ENCODE measurements around the gene PTGFRN.

The PTGFRN gene

GRCh38 chr1:116944613-116945012 lies 34.9 kb downstream of the PTGFRN start:
- DNase-seq = no peak

DNA sequence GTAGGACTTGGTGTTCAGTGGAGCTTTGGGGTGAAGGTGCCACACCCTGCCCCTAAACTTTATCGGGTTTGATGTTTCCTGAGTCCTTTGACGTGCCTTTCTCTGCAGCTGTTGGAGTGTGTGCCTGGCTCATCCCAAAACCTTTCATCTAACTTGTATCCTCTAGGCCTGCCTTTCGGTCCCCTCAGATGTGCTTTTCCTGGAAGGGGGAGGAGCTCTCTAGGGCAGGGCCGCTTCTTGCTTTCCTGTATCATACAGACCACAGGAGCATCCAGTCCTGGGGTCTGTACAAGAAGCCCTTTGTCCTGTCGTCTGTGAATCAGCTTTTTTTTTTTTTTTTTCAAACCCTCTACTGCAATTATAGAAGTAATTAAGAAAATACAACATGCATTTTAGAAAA lies 35.7 kb downstream of the PTGFRN start:
- no peak for DNase-seq

GRCh38 chr1:116945996-116946395 lies 36.3 kb downstream of the PTGFRN start:
- DNase-seq = no peak

- DNase-seq = no peak
These were observed 37.6 kb downstream of the PTGFRN start for GRCh38 chr1:116947092-116947860.

DNA sequence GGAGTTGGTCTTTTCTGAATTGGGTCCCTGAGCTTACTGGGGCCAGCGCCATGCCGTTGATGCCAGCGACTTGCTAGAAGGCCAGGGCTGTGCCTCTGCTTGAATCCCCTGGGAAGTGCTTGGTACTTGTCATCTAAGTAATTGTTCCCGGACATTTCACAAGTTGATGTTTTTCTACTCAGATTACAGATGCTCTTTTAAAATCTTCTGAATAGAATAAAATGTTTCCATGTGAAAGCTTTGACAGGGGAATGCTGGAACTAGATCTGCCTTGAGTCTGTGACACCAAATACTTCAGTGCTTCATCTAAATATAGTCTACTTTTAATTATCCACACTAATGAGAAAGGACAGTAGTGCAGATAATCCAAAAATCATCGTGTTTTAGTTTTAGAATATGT lies 38.3 kb downstream of the PTGFRN start:
- DNase-seq = no peak

DNA sequence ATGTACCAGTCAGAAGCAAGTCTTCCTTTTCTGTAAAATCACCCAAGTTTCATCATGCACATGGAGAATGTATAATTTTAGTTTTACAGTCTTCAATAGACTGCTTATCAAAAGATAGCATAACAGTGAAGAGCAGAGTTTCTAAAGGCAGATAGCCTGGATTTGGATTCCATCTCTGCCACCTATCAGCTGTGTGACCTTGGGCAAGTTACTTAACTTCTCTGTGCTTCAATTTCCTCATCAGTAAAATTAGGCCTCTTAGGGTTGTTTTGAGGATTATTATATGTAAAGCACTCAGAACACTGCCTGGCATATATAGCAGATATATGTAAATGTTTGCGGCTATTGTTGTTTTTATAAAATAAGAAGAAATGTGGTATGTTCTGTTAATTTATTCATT lies 38.9 kb downstream of the PTGFRN start:
- DNase-seq = no peak

DNA sequence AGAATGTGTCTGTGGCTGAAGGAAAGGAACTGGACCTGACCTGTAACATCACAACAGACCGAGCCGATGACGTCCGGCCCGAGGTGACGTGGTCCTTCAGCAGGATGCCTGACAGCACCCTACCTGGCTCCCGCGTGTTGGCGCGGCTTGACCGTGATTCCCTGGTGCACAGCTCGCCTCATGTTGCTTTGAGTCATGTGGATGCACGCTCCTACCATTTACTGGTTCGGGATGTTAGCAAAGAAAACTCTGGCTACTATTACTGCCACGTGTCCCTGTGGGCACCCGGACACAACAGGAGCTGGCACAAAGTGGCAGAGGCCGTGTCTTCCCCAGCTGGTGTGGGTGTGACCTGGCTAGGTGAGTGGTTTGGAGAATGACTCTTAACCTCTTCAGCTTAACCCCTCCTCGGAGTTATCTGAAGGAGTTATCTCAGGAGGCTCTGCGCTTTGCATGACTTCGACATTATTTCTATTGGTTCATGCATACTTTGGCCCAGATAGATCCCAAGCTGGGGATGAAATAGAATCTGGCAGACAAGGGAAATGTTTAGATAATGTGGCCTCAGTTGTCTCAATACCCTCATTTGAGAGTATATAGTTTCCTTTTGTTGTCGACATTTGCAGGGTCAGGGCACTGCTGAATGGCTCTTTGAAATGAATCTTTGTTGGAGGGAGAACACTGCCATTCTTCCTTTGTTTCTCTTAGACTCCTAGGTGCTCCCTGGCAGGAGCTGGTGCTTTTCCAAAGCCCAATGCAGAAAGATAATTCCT lies 39.7 kb downstream of the PTGFRN start:
- no peak for DNase-seq

DNA sequence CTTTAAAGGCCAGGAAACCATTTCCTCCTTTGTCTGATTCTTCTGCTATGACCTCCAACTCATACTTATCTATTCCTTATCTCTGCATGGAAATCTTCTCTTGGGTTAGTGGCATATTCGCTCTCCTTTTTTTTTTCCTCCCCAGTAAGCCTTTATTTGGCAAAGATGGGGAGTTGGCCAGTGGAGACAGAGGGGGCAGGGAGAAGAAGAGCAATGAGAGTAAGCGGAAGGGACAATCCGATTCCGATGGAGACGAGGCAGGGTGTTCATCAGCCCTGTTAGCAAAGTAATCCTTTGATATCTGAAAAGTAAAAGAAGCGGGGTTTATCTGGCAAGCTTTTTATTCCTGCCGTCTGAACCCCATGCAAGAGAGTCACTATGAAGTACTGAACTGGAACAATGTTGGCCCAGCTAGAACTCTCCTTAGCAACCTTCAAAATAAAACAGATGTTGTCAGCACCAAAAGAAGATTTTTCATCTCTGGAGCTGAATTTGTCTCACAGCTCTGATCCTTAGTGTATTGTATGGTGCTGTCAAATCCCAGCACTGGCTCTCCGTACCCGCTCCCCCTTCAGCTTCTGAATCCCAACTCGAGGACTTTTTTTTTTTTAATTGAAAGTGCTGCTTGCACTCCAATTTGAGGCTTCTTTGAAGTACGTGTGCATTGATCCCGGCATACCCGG lies 40.9 kb downstream of the PTGFRN start:
- no peak for DNase-seq

DNA sequence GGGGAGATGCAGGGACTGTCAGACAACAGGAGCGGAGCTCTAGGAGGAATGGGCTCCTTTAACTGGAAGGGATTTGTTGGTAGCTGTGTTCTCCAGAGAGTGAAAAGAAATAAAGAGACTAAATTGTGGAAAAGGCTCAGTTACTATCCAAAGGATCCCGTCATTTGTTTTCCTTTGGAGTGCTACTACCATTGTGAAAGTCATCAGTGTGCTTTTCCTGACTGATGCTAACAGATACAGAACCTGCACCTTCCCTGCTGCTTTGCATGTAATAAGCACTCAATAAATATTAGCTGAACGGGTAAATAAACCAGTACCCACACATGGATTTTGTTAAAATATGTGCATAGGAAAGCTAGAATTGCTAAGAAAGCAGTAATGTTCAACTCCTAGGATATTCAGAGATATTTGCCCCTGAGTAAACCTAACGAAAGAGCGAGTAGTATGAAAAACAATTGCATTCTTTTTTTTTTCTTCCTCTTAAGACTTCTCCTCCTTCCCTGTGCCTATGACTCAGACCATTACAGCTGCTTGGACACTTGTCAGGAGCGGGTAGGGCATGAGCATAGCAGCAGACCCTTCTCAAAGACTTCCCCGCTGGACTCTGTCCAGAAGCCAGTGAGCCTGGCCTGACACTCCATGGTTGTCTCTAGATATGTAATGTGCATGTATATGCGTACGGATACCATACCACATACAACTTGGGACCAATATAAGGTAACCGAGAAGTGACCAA lies 41.7 kb downstream of the PTGFRN start:
- DNase-seq = no peak

DNA sequence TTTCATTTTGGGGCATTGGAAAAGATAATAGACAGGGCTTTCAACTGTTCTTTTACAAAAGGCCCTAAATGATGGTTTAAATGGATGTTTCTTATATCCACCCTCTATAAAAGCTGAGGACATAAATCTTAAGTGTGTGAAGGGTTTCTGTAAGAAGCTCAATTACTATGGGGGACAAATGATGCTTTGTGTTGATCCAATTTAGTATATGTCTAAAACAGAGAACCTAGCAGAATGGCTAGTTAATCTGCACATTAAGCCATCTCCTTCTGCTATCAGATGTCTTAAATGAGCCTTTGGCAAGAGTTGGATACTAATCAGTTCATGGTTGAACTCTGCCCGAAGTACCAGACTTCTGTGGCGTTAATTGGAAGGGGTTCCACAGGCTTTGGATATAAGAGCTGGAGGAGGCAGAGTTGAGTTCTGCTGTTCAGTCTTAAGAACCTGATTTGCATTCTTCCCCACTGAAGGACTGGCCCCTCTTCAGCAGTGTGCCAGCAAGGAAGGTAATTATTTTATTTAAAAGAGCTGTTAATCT lies 43.1 kb downstream of the PTGFRN start:
- DNase-seq = no peak

DNA sequence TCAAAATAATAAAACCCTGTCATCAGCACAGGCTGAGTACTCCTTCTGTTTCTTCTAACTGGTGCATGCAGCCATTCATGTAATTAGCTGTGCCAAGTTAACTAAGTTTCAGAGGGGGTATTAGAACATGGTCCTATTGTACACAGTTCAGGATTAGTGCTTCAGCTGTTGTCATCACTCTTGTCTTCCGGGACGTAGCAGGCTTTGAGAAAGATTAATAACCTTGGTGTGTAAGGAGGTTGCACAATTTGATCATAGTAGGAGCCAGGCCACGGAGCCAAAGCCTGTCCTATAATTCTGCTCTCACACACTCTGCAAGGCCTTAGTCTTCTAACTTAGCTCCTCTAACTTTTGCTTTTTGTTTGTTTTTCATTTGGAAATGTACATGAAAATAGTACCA lies 44.7 kb downstream of the PTGFRN start:
- DNase-seq = no peak

GRCh38 chr1:116956378-116956777 lies 46.7 kb downstream of the PTGFRN start:
- no peak for DNase-seq

GRCh38 chr1:116957646-116958045 lies 47.9 kb downstream of the PTGFRN start:
- DNase-seq = no peak

- no peak for DNase-seq
These were observed 48.4 kb downstream of the PTGFRN start for GRCh38 chr1:116958110-116958509.

DNA sequence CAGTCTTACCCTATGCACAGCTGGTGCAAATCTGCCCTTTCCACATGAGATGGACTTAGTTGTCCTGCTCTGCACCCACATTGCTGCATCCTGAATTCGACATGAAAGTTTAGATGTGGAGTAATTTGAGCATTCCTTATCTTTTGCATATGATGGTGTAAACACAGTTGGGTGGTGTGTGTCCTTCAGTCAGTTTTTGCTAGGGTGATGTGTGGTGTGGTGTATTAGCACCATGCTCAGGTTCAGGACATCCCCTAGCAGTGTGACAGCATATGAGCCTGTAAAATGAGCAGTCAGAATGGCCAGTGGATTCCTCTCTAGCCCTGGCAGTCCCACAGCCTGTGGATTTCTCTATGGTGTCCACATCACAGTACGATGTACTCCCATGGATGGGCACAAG lies 49.3 kb downstream of the PTGFRN start:
- DNase-seq = no peak

DNA sequence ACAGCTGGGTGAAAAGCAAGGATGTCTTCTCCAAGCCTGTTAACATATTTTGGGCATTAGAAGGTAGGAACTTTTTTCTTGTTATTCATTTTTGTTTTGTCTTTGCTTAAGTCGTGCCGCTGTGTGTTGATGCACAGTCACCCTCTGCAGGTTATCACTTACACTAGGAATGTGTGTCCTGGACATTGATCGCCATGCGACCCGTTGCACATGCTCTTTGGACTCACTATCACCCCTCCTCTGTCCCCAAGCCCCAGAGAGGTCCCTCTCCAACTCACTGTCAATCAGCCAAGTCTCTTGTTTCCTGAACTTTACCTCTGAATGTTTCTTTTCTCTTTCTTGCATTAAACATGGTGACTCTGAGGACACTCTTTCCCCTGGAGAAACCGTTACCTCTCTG lies 51.9 kb downstream of the PTGFRN start:
- DNase-seq = no peak

DNA sequence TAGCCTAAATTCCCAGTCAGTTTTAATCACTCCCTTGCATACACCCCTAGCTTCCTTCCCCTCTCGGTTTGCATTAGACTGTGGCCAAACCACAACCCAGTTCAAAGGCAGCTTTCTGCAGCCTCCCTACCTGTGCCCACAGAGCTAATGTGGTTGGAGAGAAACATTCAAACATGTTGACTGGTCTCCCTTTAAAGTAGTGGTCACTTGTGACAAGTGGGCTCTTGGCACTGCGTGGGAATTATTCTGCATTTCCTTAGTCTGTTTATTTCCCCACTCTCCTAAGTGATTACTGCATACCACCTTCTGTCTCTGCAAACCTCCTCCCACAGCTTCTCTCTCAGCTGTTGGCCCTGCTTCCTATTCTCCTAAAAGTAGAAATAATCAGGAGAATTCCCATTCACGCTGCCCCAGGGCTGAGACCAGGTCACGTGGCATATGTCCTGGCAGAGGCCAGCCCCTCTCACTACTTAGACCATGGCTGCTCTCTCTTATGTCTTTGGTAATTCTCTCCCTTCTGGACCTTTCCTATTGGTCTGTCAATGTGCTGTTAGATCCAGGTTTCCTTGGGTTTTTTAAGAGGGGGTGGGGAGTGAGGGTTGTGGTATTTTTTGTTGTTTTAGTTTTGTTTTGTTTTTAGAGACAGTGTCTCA lies 53.4 kb downstream of the PTGFRN start:
- no peak for DNase-seq

DNA sequence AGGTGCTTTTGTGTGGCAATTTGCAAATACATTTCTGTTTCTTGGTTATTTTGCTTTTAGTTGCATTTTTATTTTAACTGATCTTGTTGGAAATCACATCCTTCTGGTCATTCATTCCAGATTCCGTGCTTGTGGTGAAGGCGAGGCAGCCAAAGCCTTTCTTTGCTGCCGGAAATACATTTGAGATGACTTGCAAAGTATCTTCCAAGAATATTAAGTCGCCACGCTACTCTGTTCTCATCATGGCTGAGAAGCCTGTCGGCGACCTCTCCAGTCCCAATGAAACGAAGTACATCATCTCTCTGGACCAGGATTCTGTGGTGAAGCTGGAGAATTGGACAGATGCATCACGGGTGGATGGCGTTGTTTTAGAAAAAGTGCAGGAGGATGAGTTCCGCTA lies 57.1 kb downstream of the PTGFRN start:
- DNase-seq = no peak

GRCh38 chr1:116968724-116969123 lies 59.0 kb downstream of the PTGFRN start:
- no peak for DNase-seq

DNA sequence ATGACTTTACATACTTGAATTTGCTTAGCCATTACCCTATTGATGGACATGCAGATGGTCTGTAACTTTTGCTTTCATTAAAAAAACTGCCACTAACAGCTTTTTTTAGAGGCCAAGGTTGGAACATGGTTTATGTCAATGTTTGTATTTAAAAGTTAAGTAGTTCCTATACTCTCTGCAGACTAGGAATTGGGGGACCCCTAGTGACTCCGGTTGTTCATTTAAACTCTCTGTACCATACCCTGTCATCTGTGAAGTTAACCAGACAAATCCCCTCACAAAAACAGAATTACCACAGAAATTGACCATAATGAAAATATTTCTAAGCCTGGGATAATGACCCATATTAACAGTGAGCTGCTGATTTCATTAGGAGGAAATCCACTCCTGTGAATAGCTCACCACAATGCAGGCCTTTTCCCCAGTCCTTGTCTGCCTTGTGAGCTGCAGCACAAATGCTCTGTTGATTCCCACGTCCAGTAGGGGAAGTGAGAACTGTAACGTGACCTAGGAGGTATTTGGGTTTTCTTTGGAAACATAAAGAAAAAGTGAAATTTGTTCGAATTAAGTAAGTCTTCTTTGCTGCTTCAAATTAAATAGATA lies 61.6 kb downstream of the PTGFRN start:
- no peak for DNase-seq

DNA sequence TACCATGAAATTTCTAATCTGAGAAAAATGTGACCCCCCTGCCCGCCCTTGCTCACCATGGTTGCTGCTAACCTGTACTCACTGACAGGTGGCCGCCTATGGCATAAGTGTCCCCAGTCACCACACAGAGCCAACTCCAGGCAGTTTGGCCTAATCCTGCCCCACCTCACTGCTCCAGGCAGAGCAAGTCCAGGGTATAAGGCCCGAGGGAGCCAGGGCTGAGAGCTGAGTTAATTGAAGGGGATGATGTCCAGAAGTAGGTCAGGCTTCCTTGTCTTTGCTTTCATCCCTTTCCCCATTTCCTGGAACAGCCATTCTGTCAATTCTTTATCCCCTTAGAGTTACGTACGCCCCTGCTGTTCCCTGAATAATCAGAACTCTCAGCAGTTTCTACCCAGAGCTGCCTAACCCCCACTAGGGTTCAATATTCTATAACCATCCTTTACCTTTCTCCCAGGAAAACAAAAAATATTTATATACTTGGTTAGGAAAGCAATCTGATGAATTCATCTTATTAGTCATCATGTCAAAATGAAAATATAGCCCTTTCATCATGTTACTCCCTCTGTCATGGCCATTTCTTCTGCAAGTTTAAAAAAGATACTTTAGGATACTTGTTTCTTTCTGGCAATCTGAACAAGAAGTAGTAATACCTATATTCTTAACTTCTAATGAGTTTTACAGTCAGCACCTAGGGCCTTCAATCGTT lies 62.4 kb downstream of the PTGFRN start:
- DNase-seq = no peak
